IgD-negative memory B cell (primary cell): Measurements from ENCODE around the gene RARRES2. TPM values are rescaled to one million over a fixed set of nuclear protein-coding genes. Genes with fewer than 3 reads are reported as not detected.
"Not testable (repeated sequence)": the region's sequence is repeated elsewhere in the genome, so short reads cannot be mapped to it uniquely, and the experiment has no call there.

Experiments used
- H3K27ac Mint-ChIP-seq, 3 donors: one replicate each; pipeline ENCODE4 v1.8.0; 2020 to 2022; ENCODE audit warnings: mild to moderate bottlenecking in 3 of 3, mixed read lengths in 3 of 3, moderate library complexity in 1 of 3
- H3K27me3 Mint-ChIP-seq: one replicate; pipeline ENCODE4 v1.8.0; 2021; ENCODE audit warnings: mixed read lengths
- H3K36me3 Mint-ChIP-seq: one replicate; pipeline ENCODE4 v1.8.0; 2020; ENCODE audit warnings: mild to moderate bottlenecking, mixed read lengths
- H3K4me1 Mint-ChIP-seq, 3 donors: one replicate each; pipeline ENCODE4 v1.8.0; 2020 to 2022; ENCODE audit warnings: mixed read lengths in 3 of 3, mild to moderate bottlenecking in 1 of 3
- H3K4me3 Mint-ChIP-seq, 4 donors: one replicate each; pipeline ENCODE4 v1.8.0; 2020 to 2022; ENCODE audit warnings: mild to moderate bottlenecking in 4 of 4, mixed read lengths in 4 of 4, moderate library complexity in 3 of 4
- H3K9me3 Mint-ChIP-seq, 3 donors: one replicate each; pipeline ENCODE4 v1.8.0; 2020 to 2021; ENCODE audit warnings: mixed read lengths in 3 of 3, mild to moderate bottlenecking in 1 of 3
- polyA plus RNA-seq: library from polyadenylated mRNA; unstranded; fragments of 300-500 nt; fragmentation: Illumina TruSeq; gene quantifications from one replicate; pipeline ENCODE4 v1.2.3, GENCODE V29; 2021

Gene RARRES2
- polyA plus RNA-seq, 1 donor from 2014 or later, result not detected

GRCh38 chr7:150296802-150297201, 44.6 kb downstream of the RARRES2 start:
- not testable (repeated sequence) for H3K27ac Mint-ChIP-seq, H3K9me3 Mint-ChIP-seq, H3K36me3 Mint-ChIP-seq, H3K4me1 Mint-ChIP-seq, H3K4me3 Mint-ChIP-seq, H3K27me3 Mint-ChIP-seq

- not testable (repeated sequence) for H3K27ac Mint-ChIP-seq, H3K4me3 Mint-ChIP-seq, H3K9me3 Mint-ChIP-seq, H3K27me3 Mint-ChIP-seq, H3K36me3 Mint-ChIP-seq, H3K4me1 Mint-ChIP-seq
Observed at GRCh38 chr7:150295614-150296013, 45.8 kb downstream of the RARRES2 start.

- H3K9me3 Mint-ChIP-seq, H3K4me3 Mint-ChIP-seq, H3K27ac Mint-ChIP-seq, H3K27me3 Mint-ChIP-seq, H3K4me1 Mint-ChIP-seq, H3K36me3 Mint-ChIP-seq: not testable (repeated sequence)
Observed at GRCh38 chr7:150295027-150295426, 46.4 kb downstream of the RARRES2 start.

- not testable (repeated sequence) for H3K4me1 Mint-ChIP-seq, H3K36me3 Mint-ChIP-seq, H3K27me3 Mint-ChIP-seq, H3K27ac Mint-ChIP-seq, H3K9me3 Mint-ChIP-seq, H3K4me3 Mint-ChIP-seq
Observed at GRCh38 chr7:150290317-150290716, 51.1 kb downstream of the RARRES2 start.

- not testable (repeated sequence) for H3K9me3 Mint-ChIP-seq, H3K36me3 Mint-ChIP-seq, H3K4me3 Mint-ChIP-seq, H3K27ac Mint-ChIP-seq, H3K27me3 Mint-ChIP-seq, H3K4me1 Mint-ChIP-seq
Observed at GRCh38 chr7:150288816-150289215, 52.6 kb downstream of the RARRES2 start.

Other genes starting within 250 kb of the RARRES2 start
- gene LRRC61, start 18.3 kb downstream of the RARRES2 start, polyA plus RNA-seq, result 29.1 TPM
- gene ACTR3C, start 18.1 kb downstream of the RARRES2 start, polyA plus RNA-seq, result 5.2 TPM
- gene REPIN1, start 27.2 kb upstream of the RARRES2 start, polyA plus RNA-seq, result 118 TPM
- gene ZNF775, start 37.7 kb upstream of the RARRES2 start, polyA plus RNA-seq, result 5.1 TPM
- gene GIMAP8, start 109.0 kb upstream of the RARRES2 start, polyA plus RNA-seq, result 1.4 TPM
- gene GIMAP7, start 173.2 kb upstream of the RARRES2 start, polyA plus RNA-seq, result 24.1 TPM
- 16.2 TPM for gene GIMAP4, start 225.8 kb upstream of the RARRES2 start, polyA plus RNA-seq